ENCODE data around the gene PREX1.

DNA sequence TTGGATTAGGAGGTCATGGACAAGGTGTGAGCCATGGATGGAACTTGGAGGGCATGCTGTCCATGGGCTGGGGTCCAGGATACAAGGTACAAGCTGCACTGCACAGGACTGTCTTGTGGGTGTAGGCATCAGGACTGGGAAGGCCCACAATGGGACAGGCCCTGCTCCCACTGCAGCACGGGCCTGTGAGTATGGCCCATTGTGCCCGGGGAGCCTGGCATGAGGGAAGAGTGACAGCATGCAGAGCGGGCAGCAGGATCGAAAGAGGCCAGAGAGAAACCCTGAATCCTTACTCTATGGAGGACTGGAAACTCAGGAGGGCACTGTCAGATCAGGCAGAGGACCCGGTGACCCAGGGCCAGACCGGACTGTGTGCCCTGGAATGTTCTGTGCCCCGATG, 211.3 kb downstream of the PREX1 start:
- TF ChIP-seq CTCF (IDR thresholded peaks at IDR 0.05) (no peak), POLR2A (IDR thresholded peaks at IDR 0.05) (no peak)
